ENCODE data around the gene CD37. TPM values are rescaled to one million over a fixed set of nuclear protein-coding genes. Genes with fewer than 3 reads are reported as not detected.
"Not testable (repeated sequence)": the region's sequence is repeated elsewhere in the genome, so short reads cannot be mapped to it uniquely, and the experiment has no call there.

The CD37 gene
- not detected in 2 replicates for total RNA-seq

DNA sequence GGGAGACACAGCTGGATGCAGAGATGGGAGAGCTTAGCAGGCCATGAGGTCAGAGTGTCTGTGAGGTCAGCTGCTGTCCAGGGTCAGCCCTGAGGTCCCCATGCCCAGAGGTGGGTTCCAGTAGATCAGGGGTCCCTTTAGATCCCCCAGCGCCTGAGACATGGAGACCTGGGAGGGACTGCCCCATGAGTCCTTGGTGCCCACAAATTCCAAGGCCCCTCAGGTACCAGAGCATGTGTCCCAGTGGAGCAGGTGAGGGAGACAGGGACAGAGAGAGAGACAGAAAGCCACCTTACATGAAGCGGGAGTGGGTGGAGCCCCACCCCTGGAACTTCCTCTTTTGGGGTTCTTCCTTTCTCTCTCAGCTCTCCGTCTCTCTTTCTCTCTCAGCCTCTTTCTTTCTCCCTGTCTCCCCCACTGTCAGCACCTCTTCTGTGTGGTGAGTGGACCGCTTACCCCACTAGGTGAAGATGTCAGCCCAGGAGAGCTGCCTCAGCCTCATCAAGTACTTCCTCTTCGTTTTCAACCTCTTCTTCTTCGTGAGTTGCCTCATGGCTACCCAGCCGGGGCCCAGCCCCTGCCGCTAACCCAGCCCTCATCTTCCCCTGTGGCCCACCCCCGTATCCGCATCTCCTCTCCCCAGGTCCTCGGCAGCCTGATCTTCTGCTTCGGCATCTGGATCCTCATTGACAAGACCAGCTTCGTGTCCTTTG is at the start of gene CD37:
TSS of gene CD37 (plus strand) at position 336 of the 713 bp plus-strand sequence. CDS start at position 471, 135 bp downstream.
- no peak for DNase-seq (ENCODE audit: low read depth in 2 of 2)

DNA sequence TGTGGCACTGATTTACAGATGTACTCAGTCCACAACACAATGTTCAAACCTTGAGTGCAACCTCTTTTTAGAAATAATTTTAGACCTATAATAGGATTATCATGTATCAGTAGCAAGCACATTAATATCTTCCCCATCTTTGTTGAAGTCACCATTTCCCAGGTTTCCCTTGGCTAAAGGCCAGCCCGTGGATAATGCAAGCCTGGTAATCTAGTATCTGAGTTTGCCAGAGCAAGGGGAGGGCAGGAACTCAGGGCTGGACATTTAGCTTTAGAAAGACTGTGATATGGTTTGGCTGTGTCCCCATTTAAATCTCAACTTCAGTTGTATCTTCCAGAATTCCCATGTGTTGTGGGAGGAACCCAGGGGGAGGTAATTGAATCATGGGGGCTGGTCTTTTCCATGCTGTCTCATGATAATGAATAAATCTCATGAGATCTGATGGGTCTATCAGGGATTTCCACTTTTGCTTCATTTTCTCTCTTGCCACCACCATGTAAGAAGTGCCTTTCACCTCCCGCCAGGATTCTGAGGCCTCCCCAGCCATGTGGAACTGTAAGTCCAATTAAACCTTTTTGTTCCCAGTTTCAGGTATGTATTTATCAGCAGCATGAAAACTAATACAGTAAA is 48.0 kb upstream of the CD37 start:
- DNase-seq (ENCODE audit: low read depth in 2 of 2), result peak in 1 of 2 donors; percentile 67

DNA sequence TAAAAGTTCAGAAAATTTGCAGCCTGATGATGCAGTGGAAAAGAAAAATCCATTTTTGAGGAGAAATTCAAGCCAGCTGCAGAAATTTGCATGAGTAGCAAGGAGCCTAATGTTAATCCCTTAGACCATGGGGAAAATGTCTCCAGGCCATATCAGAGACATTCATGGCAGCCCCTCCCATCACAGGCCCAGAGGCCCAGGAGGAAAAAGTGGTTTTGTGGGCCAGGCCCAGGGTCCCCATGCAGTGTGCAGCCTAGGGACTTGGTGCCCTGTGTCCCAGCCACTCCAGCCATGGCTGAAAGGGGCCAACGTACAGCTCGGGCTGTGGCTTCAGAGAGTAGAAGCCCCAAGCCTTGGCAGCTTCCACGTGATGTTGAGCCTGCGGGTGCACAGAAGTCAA is 47.0 kb upstream of the CD37 start:
- DNase-seq (ENCODE audit: low read depth in 2 of 2), result not testable (repeated sequence)

GRCh38 chr19:49289286-49289685 is 45.9 kb upstream of the CD37 start:
- not testable (repeated sequence) for DNase-seq (ENCODE audit: low read depth in 2 of 2)

DNA sequence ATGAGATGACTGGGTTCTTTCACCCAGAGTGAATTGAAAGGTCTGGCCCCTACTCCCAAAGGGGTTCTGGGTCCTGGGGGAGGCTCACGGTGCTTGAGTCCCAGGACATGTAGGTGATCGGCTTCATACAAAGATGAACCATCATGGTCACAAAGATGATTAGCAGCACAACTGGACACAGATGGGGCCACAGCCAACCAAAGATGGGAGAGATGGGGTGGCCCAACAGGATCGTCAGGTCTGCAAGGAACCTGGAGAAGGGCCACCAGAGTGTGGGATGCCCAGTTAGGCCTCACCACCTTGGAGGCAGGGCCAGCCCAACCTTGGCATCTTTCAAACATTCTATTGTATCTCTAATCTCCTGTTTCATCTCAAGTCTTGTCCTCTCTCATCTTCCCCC is 44.7 kb upstream of the CD37 start:
- DNase-seq (ENCODE audit: low read depth in 2 of 2), result no peak

GRCh38 chr19:49294401-49294800 is 40.8 kb upstream of the CD37 start:
- no peak for DNase-seq (ENCODE audit: low read depth in 2 of 2)

GRCh38 chr19:49295208-49295880 is 39.9 kb upstream of the CD37 start:
- DNase-seq (ENCODE audit: low read depth in 2 of 2), result no peak

DNA sequence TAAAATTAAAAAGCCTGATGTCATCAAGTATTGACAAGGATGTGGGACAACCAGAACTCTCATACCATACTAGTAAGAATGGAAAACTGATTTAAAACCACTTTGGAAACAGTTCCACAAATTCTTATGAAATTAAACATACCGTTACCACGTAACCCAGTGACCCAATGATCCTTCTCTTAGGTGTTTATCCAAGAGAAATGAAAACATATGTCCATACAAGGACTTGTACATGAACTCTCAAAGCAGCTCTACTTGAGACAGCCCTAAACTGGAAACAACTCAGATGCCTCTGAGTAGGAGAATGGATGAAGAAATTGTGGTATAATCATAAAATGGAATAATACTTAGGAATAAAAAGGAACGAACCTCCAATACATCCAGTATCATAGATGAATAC is 37.8 kb upstream of the CD37 start:
- no peak for DNase-seq (ENCODE audit: low read depth in 2 of 2)

DNA sequence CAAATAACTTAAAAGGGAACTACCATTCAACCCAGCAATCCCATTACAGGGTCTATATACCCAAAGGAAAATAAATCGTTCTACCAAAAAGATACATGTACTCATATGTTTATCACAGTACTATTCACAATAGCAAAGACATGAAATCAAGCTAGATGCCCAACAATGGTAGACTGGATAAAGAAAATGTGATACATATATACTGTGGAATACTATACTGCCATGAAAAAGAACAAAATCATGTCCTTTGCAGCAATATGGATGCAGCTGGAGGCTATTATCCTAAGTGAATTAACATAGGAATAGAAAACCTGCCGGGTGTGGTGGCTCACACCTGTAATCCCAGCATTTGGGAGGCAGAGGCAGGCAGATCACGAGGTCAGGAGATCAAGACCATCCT is 36.6 kb upstream of the CD37 start:
- not testable (repeated sequence) for DNase-seq (ENCODE audit: low read depth in 2 of 2)

GRCh38 chr19:49301165-49301865 is 33.9 kb upstream of the CD37 start:
- DNase-seq (ENCODE audit: low read depth in 2 of 2), result peak; percentile 68 to 79

- DNase-seq (ENCODE audit: low read depth in 2 of 2), result no peak
Measured at GRCh38 chr19:49301866-49302252, 33.3 kb upstream of the CD37 start.

GRCh38 chr19:49306734-49307133 is 28.5 kb upstream of the CD37 start:
- not testable (repeated sequence) for DNase-seq (ENCODE audit: low read depth in 2 of 2)

DNA sequence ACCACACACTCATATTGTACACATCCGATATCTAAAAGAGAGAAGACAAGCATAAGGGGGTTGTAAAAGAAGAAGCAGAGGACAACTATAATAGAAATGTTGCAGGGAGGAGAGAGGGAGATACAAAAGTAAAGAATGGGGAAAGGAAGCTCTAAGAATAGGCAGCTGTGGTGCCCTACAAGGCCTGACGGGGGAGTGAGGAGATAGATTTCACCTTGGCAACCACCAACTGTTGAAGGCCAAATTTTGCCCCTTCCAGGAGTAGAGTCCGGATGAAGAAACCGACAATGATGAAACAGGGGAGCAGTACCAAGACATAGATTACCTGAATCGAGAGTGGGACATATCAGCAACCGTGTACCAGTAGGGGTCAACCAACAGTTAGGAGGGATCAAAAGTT is 26.1 kb upstream of the CD37 start:
- no peak for DNase-seq (ENCODE audit: low read depth in 2 of 2)

GRCh38 chr19:49315111-49315510 is 20.1 kb upstream of the CD37 start:
- no peak for DNase-seq (ENCODE audit: low read depth in 2 of 2)

- DNase-seq (ENCODE audit: low read depth in 2 of 2), result no peak
Measured at GRCh38 chr19:49316284-49316683, 18.9 kb upstream of the CD37 start.

DNA sequence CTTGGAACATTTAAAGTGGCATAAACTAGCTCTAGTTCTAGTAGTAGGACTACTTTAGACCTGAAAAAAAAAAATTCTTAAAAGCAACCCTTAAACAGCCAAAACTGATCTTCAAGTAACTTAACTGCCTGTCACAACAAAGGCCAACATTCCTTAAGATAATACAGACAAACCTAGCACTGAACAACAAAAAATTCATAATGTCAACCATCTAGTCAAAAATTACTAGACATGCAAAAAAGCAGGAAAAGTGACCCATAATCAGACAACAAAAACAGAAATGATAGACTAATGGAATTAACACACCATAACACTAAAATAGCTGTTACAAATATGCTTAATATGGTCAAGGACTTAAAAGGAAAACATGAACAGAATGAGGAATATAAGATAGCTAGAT is 16.9 kb upstream of the CD37 start:
- DNase-seq (ENCODE audit: low read depth in 2 of 2), result no peak

DNA sequence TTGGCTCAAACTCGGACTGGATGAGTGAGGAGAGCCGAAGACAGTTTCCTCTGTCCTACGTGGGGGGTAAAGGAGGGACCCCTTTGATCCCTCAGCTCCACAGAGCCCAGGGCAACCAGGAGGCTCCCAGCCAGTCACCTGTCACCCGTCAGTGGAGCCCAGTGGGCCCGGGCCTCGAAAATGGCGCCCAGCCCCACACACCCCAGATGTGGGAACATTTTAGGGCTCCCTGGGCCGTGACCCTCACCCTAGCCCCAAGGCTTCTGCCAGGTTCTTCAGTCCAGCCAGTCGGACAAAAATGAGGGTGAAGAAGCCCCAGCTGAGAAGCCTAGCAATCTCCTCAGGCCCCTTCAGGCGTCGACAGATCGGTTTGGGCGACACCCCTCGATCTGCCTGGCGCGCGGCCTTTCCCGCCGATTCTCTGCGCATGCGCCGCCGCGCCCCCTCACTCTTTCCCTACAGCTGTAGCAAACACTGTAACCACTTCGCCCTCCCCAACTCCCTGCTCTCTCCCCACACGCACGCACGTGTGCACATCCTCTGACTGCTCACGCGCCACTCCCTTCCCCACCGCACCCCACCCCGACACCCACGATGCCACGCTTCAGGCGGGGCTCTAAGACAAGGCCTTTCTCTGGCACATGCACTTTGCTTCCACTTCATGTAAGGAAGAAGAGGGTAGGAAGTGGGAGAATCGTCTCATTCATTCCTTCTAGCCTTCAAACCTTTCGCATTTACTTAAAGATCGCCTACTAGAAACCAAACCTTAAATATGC is 10.2 kb upstream of the CD37 start, which contains the start of gene SLC6A16:
TSS of gene SLC6A16 (minus strand) at position 391 of the 776 bp plus-strand sequence. CDS start 13,844 bp downstream, outside the sequence.
- DNase-seq (ENCODE audit: low read depth in 2 of 2), result no peak

DNA sequence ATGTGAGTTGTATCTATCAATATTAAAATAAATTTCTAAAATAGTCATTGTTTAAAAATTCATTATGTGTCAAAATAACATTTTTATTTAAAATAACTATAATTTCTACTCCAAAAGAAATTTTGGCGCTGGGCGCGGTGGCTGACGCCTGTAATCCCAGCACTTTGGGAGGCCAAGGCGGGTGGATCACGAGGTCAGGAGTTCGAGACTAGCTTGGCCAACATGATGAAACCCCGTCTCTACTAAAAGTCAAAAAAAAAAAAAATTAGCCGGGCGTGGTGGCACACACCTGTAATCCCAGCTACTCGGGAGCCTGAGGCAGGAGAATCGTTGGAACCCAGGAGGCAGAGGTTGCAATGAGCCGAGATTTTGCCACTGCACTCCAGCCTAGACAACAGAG is 9.4 kb upstream of the CD37 start:
- not testable (repeated sequence) for DNase-seq (ENCODE audit: low read depth in 2 of 2)

DNA sequence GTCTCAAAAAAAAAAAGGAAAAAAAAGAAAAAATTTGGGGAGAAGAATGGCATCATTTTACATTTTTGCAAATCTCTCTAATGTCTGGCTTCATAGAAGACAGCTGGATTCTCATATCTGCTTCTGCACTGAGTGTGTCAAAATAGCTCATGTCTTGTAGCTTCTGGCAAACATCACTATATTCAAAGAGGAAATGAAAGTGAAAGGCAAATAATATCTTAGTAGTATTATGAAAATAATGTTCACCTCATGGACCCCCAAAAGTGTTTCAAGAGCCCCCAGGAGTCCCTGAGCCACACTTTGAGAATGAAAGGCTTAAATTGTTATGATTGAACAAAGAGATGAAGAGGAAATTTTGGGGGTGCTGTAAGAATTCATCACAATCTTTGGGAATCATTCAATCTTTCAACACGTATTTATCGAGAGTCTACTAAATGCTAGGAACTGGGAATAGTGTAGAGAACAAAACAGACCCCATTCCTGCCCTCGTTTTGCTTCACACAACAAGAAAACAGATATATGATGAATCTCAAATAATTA is 9.0 kb upstream of the CD37 start:
- no peak for DNase-seq (ENCODE audit: low read depth in 2 of 2)

DNA sequence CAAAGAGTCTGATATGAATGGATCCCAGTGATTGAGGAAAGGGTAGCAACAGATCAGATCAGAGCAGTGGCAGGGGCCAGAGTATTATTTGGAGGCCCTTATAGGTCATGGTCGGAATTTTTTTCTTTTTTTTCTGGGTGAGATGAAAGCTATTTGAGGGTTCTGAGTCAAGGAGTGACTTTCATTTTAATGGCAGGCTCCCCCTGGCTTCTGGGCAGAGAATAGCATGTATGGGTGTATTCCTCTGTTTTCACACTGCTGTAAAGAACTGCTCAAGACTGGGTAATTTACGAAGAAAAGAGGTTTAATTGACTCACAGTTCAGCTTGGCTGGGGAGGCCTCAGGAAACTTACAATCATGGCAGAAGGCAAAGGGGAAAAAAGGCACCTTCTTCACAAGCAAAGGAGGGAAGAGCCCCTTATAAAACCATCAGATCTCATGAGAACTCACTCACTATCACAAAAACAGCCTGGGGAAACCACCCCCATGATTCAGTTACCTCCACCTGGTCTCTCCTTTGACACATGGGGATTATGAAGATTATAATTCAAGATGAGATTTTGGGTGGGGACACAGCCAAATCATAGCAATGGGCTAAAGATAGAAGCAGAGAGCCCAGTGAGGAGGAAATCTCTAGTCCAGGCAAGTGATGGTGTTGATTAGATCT is 7.2 kb upstream of the CD37 start:
- DNase-seq (ENCODE audit: low read depth in 2 of 2), result peak; percentile 46 to 48

Data from lung microvascular endothelial cell (primary cell).